HG02840 (cell line): ENCODE measurements around the gene C14orf180.

Experiments
- ATAC-seq: cut with Tn5 transposase; IDR thresholded peaks from one replicate; pipeline ENCODE4 v1.9.1; 2021; ENCODE audit warnings: mild to moderate bottlenecking, moderate library complexity, moderate number of reproducible peaks; ENCODE audit not compliant: unreplicated experiment, low FRiP score

C14orf180 gene

GRCh38 chr14:104639471-104639870 is 59.9 kb downstream of the C14orf180 start:
- no peak for ATAC-seq
